Activated B cell treated with CpG ODN at 0.5 μM for 24 hours (primary cell): Measurements from ENCODE around the gene SRSF1. TPM values are rescaled to one million over a fixed set of nuclear protein-coding genes. Genes with fewer than 3 reads are reported as not detected.

Experiments
- ATAC-seq: fragments of 200-7000 bp; cut with Tn5 transposase; one replicate; pipeline ENCODE4 v1.10.0; 2021; ENCODE audit warnings: low read depth, mild to moderate bottlenecking, moderate library complexity
- CTCF ChIA-PET: fragments of 350-600 bp; sonication (Branson Sonifier 250); formaldehyde crosslinking; loops from one replicate; lab custom pipeline; 2021; ENCODE audit warnings: antibody characterized with exemption; lab: Charles Lee
- POLR2A ChIA-PET: fragments of 350-600 bp; sonication (Branson Sonifier 250); formaldehyde crosslinking; loops from one replicate; lab custom pipeline; 2021; ENCODE audit warnings: antibody characterized with exemption; lab: Charles Lee
- DNase-seq: peaks from one replicate; pipeline ENCODE4 v3.0.0; 2022
- H3K27ac Mint-ChIP-seq: one replicate; pipeline ENCODE4 v1.8.0; 2020; ENCODE audit warnings: mixed read lengths
- H3K27me3 Mint-ChIP-seq: one replicate; pipeline ENCODE4 v1.8.0; 2021; ENCODE audit warnings: mixed read lengths
- H3K36me3 Mint-ChIP-seq: one replicate; pipeline ENCODE4 v1.8.0; 2021; ENCODE audit warnings: low read depth, mixed read lengths
- H3K4me1 Mint-ChIP-seq: one replicate; pipeline ENCODE4 v1.8.0; 2021; ENCODE audit warnings: mixed read lengths
- H3K4me3 Mint-ChIP-seq: one replicate; pipeline ENCODE4 v1.8.0; 2020; ENCODE audit warnings: mild to moderate bottlenecking, mixed read lengths
- H3K9me3 Mint-ChIP-seq: one replicate; pipeline ENCODE4 v1.8.0; 2020; ENCODE audit warnings: mixed read lengths
- intact Hi-C: fragments of 100-400 bp; cut with micrococcal nuclease; formaldehyde crosslinking; loops from one replicate; pipeline ENCODE4 v1.15.1; 2024
- total RNA-seq: library from RNA; stranded (reverse); gene quantifications from 2 replicates; pipeline ENCODE4 v1.2.3, GENCODE V29; 2022
- TF ChIP-seq, protein P1 (sequence below): fragments of 200-600 bp; IDR thresholded peaks from one replicate; pipeline ENCODE4 v1.8.0; 2022; ENCODE audit warnings: antibody characterized with exemption, mild to moderate bottlenecking

SRSF1 gene
- total RNA-seq, 1 donor from 2014 or later, result 289 TPM

DNA sequence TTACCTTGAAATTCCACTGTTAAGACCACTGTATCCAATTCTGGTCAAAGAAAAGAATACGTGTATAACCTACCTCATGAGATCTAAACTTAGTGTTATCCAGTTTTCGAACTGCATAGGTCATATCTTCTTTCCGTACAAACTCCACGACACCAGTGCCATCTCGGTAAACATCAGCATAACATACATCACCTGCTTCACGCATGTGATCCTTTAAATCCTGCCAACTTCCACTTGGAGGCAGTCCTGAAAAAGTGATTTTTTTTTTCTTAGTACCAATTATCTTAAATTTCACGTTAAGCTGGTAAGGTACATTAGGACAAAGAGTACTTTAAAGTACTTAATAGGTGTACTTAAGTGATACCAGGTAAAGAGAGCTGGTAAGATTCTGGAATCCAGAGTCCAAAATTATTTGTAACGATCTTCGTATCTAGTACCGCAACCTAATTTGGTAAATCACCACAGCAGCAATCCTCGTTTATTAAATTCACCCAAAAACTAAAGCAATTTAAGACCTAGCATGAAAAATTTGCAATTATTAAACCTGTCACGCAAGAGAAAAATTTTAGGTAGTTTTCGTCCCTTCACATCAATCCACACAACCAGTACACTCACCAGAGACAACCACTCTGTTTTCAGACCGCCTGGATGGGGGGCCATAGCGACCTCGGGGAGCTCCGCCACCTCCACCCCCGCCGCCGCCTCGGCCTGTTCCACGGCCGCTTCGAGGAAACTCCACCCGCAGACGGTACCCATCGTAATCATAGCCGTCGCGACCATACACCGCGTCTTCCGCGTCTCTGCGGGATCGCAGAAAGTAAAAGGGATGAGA, 1.1 kb downstream of the SRSF1 start:
- Mint-ChIP-seq H3K27ac (peak overlapping the region; percentile 99), H3K4me3 (peak overlapping the region; percentile 100), H3K36me3 (peaks cover 67% of the 10 kb centered on the region), H3K9me3 (no peaks in the 10 kb centered on the region), H3K27me3 (peaks cover 3% of the 10 kb centered on the region), H3K4me1 (peaks cover 62% of the 10 kb centered on the region)
- ATAC-seq (no peak), DNase-seq (no peak)
- CTCF ChIA-PET, result interaction anchor here (1.0 to 2.3 kb wide), 3 partner anchors 8 to 19 kb away, joined by 3 to 16 read pairs (median 4); no protein-coding TSS in a partner anchor
- intact Hi-C loops, result loop anchor here (2.0 to 10.0 kb wide), 6 partner anchors 326 to 1173 kb away; partner anchors contain the start of genes C17orf67, MSI2 and SCPEP1
- TF ChIP-seq, protein P1, sequence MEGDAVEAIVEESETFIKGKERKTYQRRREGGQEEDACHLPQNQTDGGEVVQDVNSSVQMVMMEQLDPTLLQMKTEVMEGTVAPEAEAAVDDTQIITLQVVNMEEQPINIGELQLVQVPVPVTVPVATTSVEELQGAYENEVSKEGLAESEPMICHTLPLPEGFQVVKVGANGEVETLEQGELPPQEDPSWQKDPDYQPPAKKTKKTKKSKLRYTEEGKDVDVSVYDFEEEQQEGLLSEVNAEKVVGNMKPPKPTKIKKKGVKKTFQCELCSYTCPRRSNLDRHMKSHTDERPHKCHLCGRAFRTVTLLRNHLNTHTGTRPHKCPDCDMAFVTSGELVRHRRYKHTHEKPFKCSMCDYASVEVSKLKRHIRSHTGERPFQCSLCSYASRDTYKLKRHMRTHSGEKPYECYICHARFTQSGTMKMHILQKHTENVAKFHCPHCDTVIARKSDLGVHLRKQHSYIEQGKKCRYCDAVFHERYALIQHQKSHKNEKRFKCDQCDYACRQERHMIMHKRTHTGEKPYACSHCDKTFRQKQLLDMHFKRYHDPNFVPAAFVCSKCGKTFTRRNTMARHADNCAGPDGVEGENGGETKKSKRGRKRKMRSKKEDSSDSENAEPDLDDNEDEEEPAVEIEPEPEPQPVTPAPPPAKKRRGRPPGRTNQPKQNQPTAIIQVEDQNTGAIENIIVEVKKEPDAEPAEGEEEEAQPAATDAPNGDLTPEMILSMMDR, result no peak
- POLR2A ChIA-PET, result interaction anchor here (0.6 to 2.9 kb wide), 10 partner anchors 8 to 626 kb away, joined by 3 to 55 read pairs (median 8); partner anchors contain the start of genes DYNLL2, MRPS23, SUPT4H1 and VEZF1

DNA sequence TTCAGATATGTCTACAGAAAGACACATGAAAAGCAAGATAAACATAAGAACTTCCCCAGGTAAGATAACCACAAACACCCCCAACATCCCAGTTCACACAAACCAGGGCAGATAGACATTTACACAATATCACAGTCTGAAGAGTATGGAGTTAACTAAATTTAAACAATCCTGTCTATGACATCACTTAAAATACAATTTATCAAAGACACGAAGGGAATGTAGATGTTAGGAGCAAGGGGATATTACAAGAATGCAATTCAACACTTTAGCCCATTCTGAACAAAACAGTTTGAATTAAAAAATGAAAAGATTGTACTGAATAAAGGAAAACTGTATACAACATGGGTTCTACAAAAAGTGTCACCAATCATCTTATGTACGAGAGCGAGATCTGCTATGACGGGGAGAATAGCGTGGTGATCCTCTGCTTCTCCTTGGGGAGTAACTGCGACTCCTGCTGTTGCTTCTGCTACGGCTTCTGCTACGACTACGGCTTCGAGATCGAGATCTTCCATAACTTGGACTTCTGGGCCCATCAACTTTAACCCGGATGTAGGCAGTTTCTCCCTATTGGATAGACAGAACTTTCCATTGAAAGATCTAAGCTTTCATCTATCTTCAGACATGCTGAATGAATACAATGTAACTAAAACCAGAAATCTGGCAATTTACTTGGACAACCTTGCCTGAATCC, 1.9 kb downstream of the SRSF1 start:
- intact Hi-C loops, result loop anchor here (5.0 to 10.0 kb wide), 3 partner anchors 327 to 1030 kb away; partner anchors contain the start of gene SCPEP1
- CTCF ChIA-PET, result no interaction called here
- Mint-ChIP-seq H3K27me3 (peaks cover 3% of the 10 kb centered on the region), H3K4me3 (peak overlapping the region; percentile 100), H3K36me3 (peaks cover 70% of the 10 kb centered on the region), H3K27ac (peak overlapping the region; percentile 99), H3K4me1 (peaks cover 62% of the 10 kb centered on the region), H3K9me3 (no peaks in the 10 kb centered on the region)
- no peak for DNase-seq
- TF ChIP-seq, protein P1, result no peak
- no peak for ATAC-seq
- POLR2A ChIA-PET, result interaction anchor here (2.8 to 2.9 kb wide), 2 partner anchors 78 to 155 kb away, joined by 49 to 55 read pairs; partner anchors contain the start of genes DYNLL2 and MRPS23

DNA sequence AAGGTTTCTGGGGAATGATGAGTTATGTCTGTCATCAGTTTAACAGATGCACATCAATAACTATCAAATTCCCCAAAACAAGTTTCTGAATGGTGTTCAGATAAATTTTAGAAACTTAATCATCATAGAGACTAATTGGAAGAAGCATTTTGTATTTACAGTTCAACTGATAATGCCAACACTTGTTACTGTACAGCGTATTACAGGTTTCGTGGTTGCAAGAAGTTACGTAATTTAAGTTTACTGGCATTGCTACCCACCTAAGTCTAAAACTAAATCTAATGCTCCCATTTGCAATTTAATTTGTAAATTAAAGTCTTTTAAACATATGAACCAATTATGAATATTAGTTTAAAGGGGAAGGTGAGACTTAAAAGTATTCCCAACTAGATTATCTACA, 3.0 kb downstream of the SRSF1 start:
- Mint-ChIP-seq H3K27me3 (peaks cover 3% of the 10 kb centered on the region), H3K27ac (no peak overlapping the region), H3K4me3 (no peak overlapping the region), H3K9me3 (no peaks in the 10 kb centered on the region), H3K36me3 (peaks cover 78% of the 10 kb centered on the region), H3K4me1 (peaks cover 66% of the 10 kb centered on the region)
- ATAC-seq (no peak), DNase-seq (no peak)
- intact Hi-C loops, result loop anchor here (10.0 kb wide), 2 partner anchors 379 to 1029 kb away; partner anchors contain the start of gene SCPEP1
- TF ChIP-seq, protein P1, result no peak
- POLR2A ChIA-PET, result no interaction called here
- CTCF ChIA-PET, result interaction anchor here (11.4 kb wide), 1 partner anchor 146 kb away, joined by 242 read pairs; no protein-coding TSS in a partner anchor

DNA sequence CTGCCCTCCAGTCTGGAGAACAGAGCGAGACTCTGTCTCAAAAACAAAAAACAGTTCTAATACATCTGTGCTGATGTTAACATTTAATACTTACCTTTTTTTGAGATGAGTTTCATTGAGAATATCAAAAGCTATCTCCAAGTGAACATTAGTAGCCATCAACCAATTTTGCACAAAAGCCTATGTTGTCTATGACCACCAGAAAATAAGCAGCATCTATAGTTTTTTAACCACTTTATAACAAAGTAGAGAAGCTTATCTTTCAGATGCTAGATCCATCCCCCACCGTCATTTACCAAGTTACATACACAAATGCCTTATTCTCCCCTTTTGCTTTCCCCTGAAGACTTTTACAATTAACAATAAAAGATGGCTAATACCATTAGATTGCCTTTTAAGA, 4.1 kb downstream of the SRSF1 start:
- peaks cover 80% of the 10 kb centered on the region for H3K36me3 Mint-ChIP-seq
- intact Hi-C loops, result loop anchor here (10.0 kb wide), 2 partner anchors 378 to 1028 kb away; partner anchors contain the start of gene SCPEP1

More for the DNA sequence above, 4.1 kb downstream of the SRSF1 start:
- Mint-ChIP-seq H3K9me3 (no peaks in the 10 kb centered on the region), H3K27me3 (peaks cover 3% of the 10 kb centered on the region), H3K27ac (no peak overlapping the region), H3K4me1 (peaks cover 66% of the 10 kb centered on the region), H3K4me3 (no peak overlapping the region)
- ChIA-PET POLR2A (no interaction called here), CTCF (interaction anchor here (11.4 kb wide), 1 partner anchor 144 kb away, joined by 242 read pairs; no protein-coding TSS in a partner anchor)
- no peak for ATAC-seq
- DNase-seq, result no peak
- TF ChIP-seq, protein P1, result no peak
